ENCODE measurements around the gene ST3GAL2. TPM values are rescaled to one million over a fixed set of nuclear protein-coding genes. Genes with fewer than 3 reads are reported as not detected.

The ST3GAL2 gene
- total and polyA plus RNA-seq, 2 donors (not counting 1 experiment from before 2014, with no cell fraction given), result 13.5 to 17.8 TPM

DNA sequence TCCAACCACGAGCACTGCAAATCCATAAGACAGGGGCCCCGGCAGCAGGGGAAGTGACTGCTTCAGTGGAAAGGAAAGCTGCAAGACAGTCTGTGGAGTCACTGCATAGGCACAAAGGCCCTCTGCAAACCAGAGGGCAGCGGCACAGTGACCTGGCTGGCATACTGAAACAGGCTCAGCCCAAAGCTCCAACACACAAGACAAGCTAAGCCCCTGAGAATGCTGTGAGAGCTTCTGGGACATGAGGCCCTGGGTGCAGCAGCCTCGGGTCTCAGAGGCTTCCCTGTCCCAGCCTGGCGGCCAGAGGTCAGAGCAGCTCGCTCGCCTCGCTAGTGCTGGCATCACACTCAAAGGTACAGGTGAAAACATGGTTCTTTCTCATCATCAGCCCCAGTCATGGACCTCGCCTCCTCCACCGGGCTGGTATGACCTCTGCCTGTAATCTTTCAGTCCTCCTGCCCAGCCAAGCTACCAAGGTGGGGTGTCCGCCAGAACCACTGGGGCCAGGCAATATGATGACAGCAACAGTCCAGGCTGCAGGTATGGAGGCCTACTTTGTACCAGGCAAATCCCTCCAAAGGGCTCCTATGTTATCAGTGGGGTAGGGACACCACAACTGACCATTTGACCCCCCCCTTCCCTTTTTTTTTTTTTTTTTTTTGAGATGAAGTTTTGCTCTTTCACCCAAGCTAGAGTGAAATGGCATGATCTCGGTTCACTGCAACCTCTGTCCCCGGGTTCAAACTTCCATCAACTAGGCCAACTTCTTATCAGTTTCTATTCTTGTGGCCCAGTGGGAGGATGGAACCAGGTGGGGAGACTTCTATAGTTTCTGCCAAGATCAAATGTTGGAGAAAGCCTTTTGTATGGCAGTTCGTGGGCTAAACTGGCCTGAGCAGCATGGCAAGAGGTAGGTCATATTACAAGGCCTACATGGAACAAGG is 19.2 kb downstream of the ST3GAL2 start:
- Histone ChIP-seq H2AFZ (ENCODE audit: low read length) (no peak overlapping the region), H3K4me3 (replicated peaks in 1 of 4; ENCODE audit: control extremely low read depth in 1 of 4, insufficient read depth in 1 of 4, low read depth in 3 of 4, low read length in 4 of 4) (no peak overlapping the region), H3K36me3 (ENCODE audit: control insufficient read depth, insufficient read depth, low read length) (no peaks in the 10 kb centered on the region), H3K9ac (ENCODE audit: insufficient read depth, low read length) (no peak overlapping the region), H3K4me2 (ENCODE audit: extremely low read depth, insufficient read depth, low read length) (no peak overlapping the region), H3K27me3 (ENCODE audit: control insufficient read depth, insufficient read depth, low read length) (no peaks in the 10 kb centered on the region), H3K27ac (ENCODE audit: insufficient read depth, low read length) (no peak overlapping the region), H4K20me1 (ENCODE audit: control insufficient read depth, extremely low read depth, insufficient read depth, low read length) (no peaks in the 10 kb centered on the region), H3K9me3 (ENCODE audit: control insufficient read depth, insufficient read depth, low read depth, low read length) (no peaks in the 10 kb centered on the region), H3K79me2 (ENCODE audit: control insufficient read depth, insufficient read depth, low read length) (no peaks in the 10 kb centered on the region), H3K4me1 (ENCODE audit: control insufficient read depth, extremely low read depth, insufficient read depth, low read length) (no peaks in the 10 kb centered on the region)
- TF ChIP-seq, protein P1, sequence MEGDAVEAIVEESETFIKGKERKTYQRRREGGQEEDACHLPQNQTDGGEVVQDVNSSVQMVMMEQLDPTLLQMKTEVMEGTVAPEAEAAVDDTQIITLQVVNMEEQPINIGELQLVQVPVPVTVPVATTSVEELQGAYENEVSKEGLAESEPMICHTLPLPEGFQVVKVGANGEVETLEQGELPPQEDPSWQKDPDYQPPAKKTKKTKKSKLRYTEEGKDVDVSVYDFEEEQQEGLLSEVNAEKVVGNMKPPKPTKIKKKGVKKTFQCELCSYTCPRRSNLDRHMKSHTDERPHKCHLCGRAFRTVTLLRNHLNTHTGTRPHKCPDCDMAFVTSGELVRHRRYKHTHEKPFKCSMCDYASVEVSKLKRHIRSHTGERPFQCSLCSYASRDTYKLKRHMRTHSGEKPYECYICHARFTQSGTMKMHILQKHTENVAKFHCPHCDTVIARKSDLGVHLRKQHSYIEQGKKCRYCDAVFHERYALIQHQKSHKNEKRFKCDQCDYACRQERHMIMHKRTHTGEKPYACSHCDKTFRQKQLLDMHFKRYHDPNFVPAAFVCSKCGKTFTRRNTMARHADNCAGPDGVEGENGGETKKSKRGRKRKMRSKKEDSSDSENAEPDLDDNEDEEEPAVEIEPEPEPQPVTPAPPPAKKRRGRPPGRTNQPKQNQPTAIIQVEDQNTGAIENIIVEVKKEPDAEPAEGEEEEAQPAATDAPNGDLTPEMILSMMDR (conservative IDR thresholded peaks at IDR 0.05 in 1 of 2, IDR thresholded peaks at IDR 0.05 in 1 of 2; ENCODE audit: low read depth in 1 of 2, low read length in 2 of 2), result no peak
- no peak for TF ChIP-seq EZH2 (IDR thresholded peaks at IDR 0.05; ENCODE audit: low read length, missing control alignments)
- no peak for DNase-seq (ENCODE audit: low read depth in 2 of 2)

DNA sequence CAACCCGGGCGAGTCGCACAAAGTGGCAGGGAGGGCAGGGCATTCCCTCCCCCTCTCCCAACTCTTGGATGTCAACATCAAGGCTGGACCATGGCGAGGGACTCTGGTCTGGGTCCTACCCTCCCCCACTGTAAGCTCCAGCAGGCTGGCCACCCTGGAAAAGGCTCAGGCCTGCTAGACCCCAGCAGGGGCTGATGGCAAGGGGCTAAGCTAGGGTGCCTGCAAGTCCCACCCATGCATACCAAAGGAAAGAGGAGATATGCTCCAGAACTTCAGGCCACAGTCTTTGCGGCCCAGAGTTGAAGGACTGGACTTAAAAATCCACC is 19.9 kb downstream of the ST3GAL2 start:
- no peaks in the 10 kb centered on the region for H4K20me1 ChIP-seq (ENCODE audit: control insufficient read depth, extremely low read depth, insufficient read depth, low read length)
- no peaks in the 10 kb centered on the region for H3K36me3 ChIP-seq (ENCODE audit: control insufficient read depth, insufficient read depth, low read length)
- H3K9ac ChIP-seq (ENCODE audit: insufficient read depth, low read length), result no peak overlapping the region
- DNase-seq (ENCODE audit: low read depth in 2 of 2), result no peak
- no peak overlapping the region for H3K27ac ChIP-seq (ENCODE audit: insufficient read depth, low read length)
- H3K79me2 ChIP-seq (ENCODE audit: control insufficient read depth, insufficient read depth, low read length), result no peaks in the 10 kb centered on the region
- no peaks in the 10 kb centered on the region for H3K27me3 ChIP-seq (ENCODE audit: control insufficient read depth, insufficient read depth, low read length)
- no peak overlapping the region for H2AFZ ChIP-seq (ENCODE audit: low read length)
- no peaks in the 10 kb centered on the region for H3K4me1 ChIP-seq (ENCODE audit: control insufficient read depth, extremely low read depth, insufficient read depth, low read length)
- no peaks in the 10 kb centered on the region for H3K9me3 ChIP-seq (ENCODE audit: control insufficient read depth, insufficient read depth, low read depth, low read length)
- no peak overlapping the region for H3K4me3 ChIP-seq (replicated peaks in 1 of 4; ENCODE audit: control extremely low read depth in 1 of 4, insufficient read depth in 1 of 4, low read depth in 3 of 4, low read length in 4 of 4)
- no peak for TF ChIP-seq EZH2 (IDR thresholded peaks at IDR 0.05; ENCODE audit: low read length, missing control alignments)
- TF ChIP-seq, protein P1 (conservative IDR thresholded peaks at IDR 0.05 in 1 of 2, IDR thresholded peaks at IDR 0.05 in 1 of 2; ENCODE audit: low read depth in 1 of 2, low read length in 2 of 2), result no peak
- no peak overlapping the region for H3K4me2 ChIP-seq (ENCODE audit: extremely low read depth, insufficient read depth, low read length)

DNA sequence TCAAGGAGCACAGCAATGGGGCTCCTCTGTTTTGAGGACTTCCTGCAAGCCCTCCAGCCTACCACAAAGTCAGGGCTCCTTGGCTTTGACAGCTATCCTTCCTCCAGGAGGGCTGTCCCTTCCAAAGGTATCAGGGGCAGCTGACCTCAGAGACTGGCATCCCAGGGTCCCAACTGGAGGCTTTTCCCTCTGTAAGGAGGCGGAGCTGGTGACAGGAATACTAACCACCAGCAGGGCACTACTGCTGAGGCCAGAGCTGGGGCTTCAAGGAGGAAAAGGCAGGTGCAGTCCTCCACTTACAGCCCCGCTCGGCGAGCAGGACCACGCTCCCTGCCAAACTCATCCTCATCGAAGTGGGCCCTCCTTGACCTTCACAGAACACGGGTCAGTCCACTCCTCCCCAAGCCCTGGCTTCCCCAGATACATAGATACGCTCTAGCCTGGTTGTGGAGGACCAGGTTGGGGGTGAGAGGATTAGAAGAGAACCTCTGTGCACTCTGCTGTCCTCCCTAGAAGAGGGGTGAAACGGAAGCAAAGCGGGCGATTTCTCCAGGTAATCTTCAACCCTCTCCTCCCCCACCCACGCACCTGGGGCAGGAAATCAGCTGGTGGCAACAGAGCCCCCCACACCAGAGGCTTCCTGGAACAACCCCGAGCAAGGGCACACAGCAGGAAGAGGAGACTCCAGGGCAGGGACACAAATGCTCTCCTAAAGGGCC is 20.5 kb downstream of the ST3GAL2 start:
- Histone ChIP-seq H3K36me3 (ENCODE audit: control insufficient read depth, insufficient read depth, low read length) (no peaks in the 10 kb centered on the region), H3K4me3 (replicated peaks in 1 of 4; ENCODE audit: control extremely low read depth in 1 of 4, insufficient read depth in 1 of 4, low read depth in 3 of 4, low read length in 4 of 4) (no peak overlapping the region), H3K27ac (ENCODE audit: insufficient read depth, low read length) (no peak overlapping the region), H2AFZ (ENCODE audit: low read length) (no peak overlapping the region), H4K20me1 (ENCODE audit: control insufficient read depth, extremely low read depth, insufficient read depth, low read length) (no peaks in the 10 kb centered on the region), H3K9me3 (ENCODE audit: control insufficient read depth, insufficient read depth, low read depth, low read length) (no peaks in the 10 kb centered on the region), H3K27me3 (ENCODE audit: control insufficient read depth, insufficient read depth, low read length) (no peaks in the 10 kb centered on the region), H3K9ac (ENCODE audit: insufficient read depth, low read length) (no peak overlapping the region), H3K4me1 (ENCODE audit: control insufficient read depth, extremely low read depth, insufficient read depth, low read length) (no peaks in the 10 kb centered on the region), H3K4me2 (ENCODE audit: extremely low read depth, insufficient read depth, low read length) (no peak overlapping the region), H3K79me2 (ENCODE audit: control insufficient read depth, insufficient read depth, low read length) (no peaks in the 10 kb centered on the region)
- TF ChIP-seq, protein P1 (conservative IDR thresholded peaks at IDR 0.05 in 1 of 2, IDR thresholded peaks at IDR 0.05 in 1 of 2; ENCODE audit: low read depth in 1 of 2, low read length in 2 of 2), result no peak
- no peak for TF ChIP-seq EZH2 (IDR thresholded peaks at IDR 0.05; ENCODE audit: low read length, missing control alignments)
- DNase-seq (ENCODE audit: low read depth in 2 of 2), result no peak

Data from fibroblast of lung (primary cell).